WTC11 (cell line): Measurements from ENCODE around the gene CTTNBP2NL.

Experiments used
- AR ChIP-seq: fragments of 250-450 bp; sonication (Bioruptor Pico); IDR thresholded peaks from 2 replicates; pipeline ENCODE4 v1.9.0; 2021; ENCODE audit warnings: mild to moderate bottlenecking
- CTCF ChIP-seq: fragments of 200-600 bp; IDR thresholded peaks from 2 replicates; pipeline ENCODE4 v1.8.0; 2022; ENCODE audit warnings: antibody characterized with exemption
- ELF4 ChIP-seq: sonication (generic); formaldehyde crosslinking; IDR thresholded peaks from 2 replicates; pipeline ENCODE4 v1.8.1; 2022; ENCODE audit warnings: low read depth, mild to moderate bottlenecking, moderate library complexity, missing genetic modification reagents
- EMX1 ChIP-seq: fragments of 250-450 bp; sonication (Bioruptor Pico); IDR thresholded peaks from 2 replicates; pipeline ENCODE4 v1.8.0; 2021; ENCODE audit warnings: mild to moderate bottlenecking
- GABPB1 ChIP-seq: sonication (generic); formaldehyde crosslinking; IDR thresholded peaks from 2 replicates; pipeline ENCODE4 v1.8.1; 2023; ENCODE audit warnings: mild to moderate bottlenecking, missing genetic modification reagents
- MAX ChIP-seq: sonication (generic); formaldehyde crosslinking; IDR thresholded peaks from 2 replicates; pipeline ENCODE4 v1.8.0; 2022; ENCODE audit warnings: mild to moderate bottlenecking, missing genetic modification reagents
- SMAD4 ChIP-seq: sonication (generic); formaldehyde crosslinking; IDR thresholded peaks from 2 replicates; pipeline ENCODE4 v1.8.0; 2022; ENCODE audit warnings: mild to moderate bottlenecking, missing genetic modification reagents
- ZNF416 ChIP-seq: fragments of 250-450 bp; sonication (Bioruptor Pico); IDR thresholded peaks from 2 replicates; pipeline ENCODE4 v1.9.0; 2021; ENCODE audit warnings: mild to moderate bottlenecking, inconsistent platforms

- no peak for TF ChIP-seq SMAD4 (CRISPR knock-in tag)
- TF ChIP-seq CTCF = no peak
- no peak for TF ChIP-seq ELF4
- TF ChIP-seq ZNF416 (CRISPR knock-in tag) = no peak
- no peak for TF ChIP-seq MAX (CRISPR knock-in tag)
- TF ChIP-seq AR (CRISPR knock-in tag) = no peak
- no peak for TF ChIP-seq GABPB1
- TF ChIP-seq EMX1 (CRISPR knock-in tag) = no peak
Observed at GRCh38 chr1:112460615-112461014, 64.6 kb downstream of the CTTNBP2NL start.
